ENCODE measurements around the gene SDK1.

Gene SDK1

DNA sequence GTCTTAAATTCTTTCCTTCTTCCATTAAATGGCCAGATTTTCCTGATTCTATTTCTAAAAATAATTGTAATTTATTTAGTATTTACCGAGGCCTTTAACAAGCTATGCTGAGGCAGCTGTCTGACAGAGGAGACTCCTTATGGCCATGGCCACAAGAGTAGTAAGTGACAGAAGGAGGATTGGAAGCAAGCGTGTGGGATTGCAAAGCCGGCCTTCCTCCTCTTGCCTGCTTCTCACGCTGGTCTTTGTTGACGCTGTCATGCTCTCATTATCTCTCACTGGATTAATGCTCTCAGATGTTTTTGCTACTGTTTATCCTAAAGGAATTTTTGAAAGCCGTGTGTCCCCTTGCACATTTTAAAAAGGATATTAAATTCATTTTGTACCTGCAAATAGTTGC, 546.3 kb downstream of the SDK1 start:
- TF ChIP-seq, protein P1, sequence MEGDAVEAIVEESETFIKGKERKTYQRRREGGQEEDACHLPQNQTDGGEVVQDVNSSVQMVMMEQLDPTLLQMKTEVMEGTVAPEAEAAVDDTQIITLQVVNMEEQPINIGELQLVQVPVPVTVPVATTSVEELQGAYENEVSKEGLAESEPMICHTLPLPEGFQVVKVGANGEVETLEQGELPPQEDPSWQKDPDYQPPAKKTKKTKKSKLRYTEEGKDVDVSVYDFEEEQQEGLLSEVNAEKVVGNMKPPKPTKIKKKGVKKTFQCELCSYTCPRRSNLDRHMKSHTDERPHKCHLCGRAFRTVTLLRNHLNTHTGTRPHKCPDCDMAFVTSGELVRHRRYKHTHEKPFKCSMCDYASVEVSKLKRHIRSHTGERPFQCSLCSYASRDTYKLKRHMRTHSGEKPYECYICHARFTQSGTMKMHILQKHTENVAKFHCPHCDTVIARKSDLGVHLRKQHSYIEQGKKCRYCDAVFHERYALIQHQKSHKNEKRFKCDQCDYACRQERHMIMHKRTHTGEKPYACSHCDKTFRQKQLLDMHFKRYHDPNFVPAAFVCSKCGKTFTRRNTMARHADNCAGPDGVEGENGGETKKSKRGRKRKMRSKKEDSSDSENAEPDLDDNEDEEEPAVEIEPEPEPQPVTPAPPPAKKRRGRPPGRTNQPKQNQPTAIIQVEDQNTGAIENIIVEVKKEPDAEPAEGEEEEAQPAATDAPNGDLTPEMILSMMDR (IDR thresholded peaks at IDR 0.05; ENCODE audit: low read depth, low read length, missing control alignments) = no peak
- DNase-seq (ENCODE audit: low read depth) = no peak
- no peak overlapping the region for H3K4me3 ChIP-seq (ENCODE audit: low read depth, low read length)

DNA sequence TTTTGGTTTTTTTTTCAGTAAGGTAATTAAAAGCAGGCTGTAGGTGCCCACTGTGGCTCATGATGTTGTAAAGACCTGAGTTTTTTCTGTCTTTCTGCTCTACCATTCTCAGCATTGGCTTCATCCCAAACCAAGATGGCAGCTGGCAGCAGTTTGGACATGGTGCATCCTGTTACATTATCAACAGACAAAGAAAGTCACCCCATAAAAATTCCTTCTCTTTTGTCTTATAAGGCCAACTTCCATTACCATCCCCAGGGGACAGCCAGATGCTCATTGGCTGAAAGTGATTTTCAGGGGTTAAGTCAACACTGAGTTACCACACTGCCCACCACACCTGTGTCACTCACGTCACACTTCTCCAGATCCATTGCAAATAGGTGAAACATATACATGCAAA, 558.4 kb downstream of the SDK1 start:
- TF ChIP-seq, protein P1 (IDR thresholded peaks at IDR 0.05; ENCODE audit: low read depth, low read length, missing control alignments) = no peak
- no peak for DNase-seq (ENCODE audit: low read depth)
- no peak overlapping the region for H3K4me3 ChIP-seq (ENCODE audit: low read depth, low read length)

DNA sequence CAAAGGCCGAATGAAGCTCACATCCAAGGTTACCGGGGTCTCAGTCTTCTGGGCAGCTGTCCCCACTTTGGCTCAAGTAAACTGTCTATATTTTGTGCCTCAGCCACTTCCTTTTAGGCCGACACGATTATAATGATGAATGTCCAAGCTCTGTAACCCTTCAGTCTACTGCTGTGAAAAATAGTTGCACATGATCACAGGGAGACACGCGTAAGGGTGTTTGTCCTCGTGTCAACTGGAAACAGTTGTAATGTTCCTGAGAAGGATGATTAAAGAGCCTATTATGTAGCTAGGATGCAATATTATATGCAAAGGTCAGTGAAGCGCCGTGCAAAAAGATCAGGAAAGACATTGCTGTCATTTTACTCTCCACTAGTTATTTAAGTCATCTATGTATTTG, 559.9 kb downstream of the SDK1 start:
- no peak overlapping the region for H3K4me3 ChIP-seq (ENCODE audit: low read depth, low read length)
- TF ChIP-seq, protein P1 (IDR thresholded peaks at IDR 0.05; ENCODE audit: low read depth, low read length, missing control alignments) = no peak
- no peak for DNase-seq (ENCODE audit: low read depth)

DNA sequence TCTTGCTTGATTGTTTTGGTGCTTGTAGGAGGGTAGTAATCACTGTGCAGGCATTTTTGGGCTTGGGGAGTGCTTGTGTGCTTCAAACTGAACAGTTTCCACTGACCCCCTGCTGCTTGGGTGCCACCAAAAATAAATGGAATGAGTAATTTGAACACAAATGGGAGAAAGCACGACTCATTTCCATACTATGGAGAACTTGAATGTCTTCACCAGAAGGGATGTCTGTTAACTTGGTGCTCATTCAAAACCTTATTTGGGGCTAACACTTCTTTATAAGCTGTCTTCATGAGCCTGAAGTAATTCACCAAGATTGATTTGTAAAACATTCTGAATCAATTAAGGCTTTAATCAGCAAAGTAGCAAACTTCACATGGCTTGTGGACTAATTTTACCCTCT, 560.3 kb downstream of the SDK1 start:
- DNase-seq (ENCODE audit: low read depth) = no peak
- TF ChIP-seq, protein P1 (IDR thresholded peaks at IDR 0.05; ENCODE audit: low read depth, low read length, missing control alignments) = no peak
- H3K4me3 ChIP-seq (ENCODE audit: low read depth, low read length) = no peak overlapping the region

DNA sequence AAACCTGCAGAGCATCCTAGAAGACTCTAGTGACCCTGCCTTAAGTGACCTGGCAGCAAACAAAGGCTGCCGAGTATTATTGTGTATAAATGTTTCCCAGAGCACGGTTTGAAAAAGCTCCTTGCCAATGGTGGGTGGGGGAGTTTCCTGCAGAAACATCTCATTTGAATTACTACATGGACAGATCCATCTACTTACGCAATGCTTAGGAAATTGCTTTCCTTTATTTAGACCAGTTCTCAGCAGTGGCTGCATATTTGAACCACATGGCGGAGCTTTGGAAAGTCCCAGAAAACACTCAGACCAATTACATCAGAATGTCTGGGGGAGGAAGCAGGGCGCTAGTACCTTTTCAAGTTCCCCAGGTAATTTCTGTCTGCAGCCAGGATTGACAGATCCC, 560.9 kb downstream of the SDK1 start:
- no peak for DNase-seq (ENCODE audit: low read depth)
- H3K4me3 ChIP-seq (ENCODE audit: low read depth, low read length) = no peak overlapping the region

DNA sequence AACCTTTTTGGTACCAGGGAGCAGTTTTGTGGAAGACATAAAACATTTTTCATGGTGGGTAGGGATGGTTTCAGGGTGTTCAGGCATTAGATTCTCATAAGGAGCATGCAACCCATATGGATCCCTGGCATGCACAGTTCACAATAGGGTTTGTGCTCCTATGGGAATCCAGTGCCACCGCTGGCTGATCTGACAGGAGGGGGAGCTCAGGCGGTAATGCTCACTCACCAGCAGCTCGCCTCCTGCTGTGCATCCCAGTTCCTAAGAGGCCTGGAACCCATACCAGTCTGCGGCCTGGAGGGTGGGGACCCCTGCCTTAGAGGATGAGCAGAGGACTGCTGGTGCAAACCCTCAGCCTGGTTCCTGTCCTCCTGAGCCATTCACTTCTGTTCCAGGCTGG, 561.7 kb downstream of the SDK1 start:
- TF ChIP-seq, protein P1 (IDR thresholded peaks at IDR 0.05; ENCODE audit: low read depth, low read length, missing control alignments) = no peak
- H3K4me3 ChIP-seq (ENCODE audit: low read depth, low read length) = no peak overlapping the region
- no peak for DNase-seq (ENCODE audit: low read depth)

More for the DNA sequence above, 560.9 kb downstream of the SDK1 start:
- TF ChIP-seq, protein P1 (IDR thresholded peaks at IDR 0.05; ENCODE audit: low read depth, low read length, missing control alignments) = no peak

DNA sequence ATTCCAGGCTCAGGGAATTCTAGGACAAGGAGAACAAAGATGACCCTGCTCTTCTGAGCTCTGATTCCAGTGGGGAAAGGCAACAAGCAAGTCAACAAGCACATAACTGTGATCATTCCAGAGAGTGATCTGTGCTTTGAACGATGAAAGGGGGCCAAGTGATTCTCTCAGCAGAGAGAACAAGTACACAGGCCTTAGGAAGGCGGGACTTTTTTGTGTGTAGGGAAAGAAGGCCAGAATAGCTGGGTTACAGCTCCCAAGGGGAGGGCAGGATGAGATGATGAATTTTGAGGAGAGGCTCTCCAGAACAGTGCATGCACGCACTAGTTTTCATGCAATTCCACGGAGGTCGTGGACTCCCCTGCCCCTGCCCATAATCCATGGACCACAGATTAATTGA, 565.2 kb downstream of the SDK1 start:
- no peak for DNase-seq (ENCODE audit: low read depth)
- no peak overlapping the region for H3K4me3 ChIP-seq (ENCODE audit: low read depth, low read length)
- TF ChIP-seq, protein P1 (IDR thresholded peaks at IDR 0.05; ENCODE audit: low read depth, low read length, missing control alignments) = no peak
